ENCODE results near the gene ODAD2.

- TF ChIP-seq, protein P1, sequence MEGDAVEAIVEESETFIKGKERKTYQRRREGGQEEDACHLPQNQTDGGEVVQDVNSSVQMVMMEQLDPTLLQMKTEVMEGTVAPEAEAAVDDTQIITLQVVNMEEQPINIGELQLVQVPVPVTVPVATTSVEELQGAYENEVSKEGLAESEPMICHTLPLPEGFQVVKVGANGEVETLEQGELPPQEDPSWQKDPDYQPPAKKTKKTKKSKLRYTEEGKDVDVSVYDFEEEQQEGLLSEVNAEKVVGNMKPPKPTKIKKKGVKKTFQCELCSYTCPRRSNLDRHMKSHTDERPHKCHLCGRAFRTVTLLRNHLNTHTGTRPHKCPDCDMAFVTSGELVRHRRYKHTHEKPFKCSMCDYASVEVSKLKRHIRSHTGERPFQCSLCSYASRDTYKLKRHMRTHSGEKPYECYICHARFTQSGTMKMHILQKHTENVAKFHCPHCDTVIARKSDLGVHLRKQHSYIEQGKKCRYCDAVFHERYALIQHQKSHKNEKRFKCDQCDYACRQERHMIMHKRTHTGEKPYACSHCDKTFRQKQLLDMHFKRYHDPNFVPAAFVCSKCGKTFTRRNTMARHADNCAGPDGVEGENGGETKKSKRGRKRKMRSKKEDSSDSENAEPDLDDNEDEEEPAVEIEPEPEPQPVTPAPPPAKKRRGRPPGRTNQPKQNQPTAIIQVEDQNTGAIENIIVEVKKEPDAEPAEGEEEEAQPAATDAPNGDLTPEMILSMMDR (conservative IDR thresholded peaks at IDR 0.05 in 1 of 2, IDR thresholded peaks at IDR 0.05 in 1 of 2; ENCODE audit: low read depth in 1 of 2, low read length in 2 of 2), result no peak
- no peak for TF ChIP-seq EZH2 (IDR thresholded peaks at IDR 0.05; ENCODE audit: low read length, missing control alignments)
Observed at GRCh38 chr10:27914888-27915287, 84.0 kb downstream of the ODAD2 start.
